Esophagus (tissue), 2 donors: ENCODE data around the gene ZNFX1. TPM values are rescaled to one million over a fixed set of nuclear protein-coding genes. Genes with fewer than 3 reads are reported as not detected.
"Not testable (repeated sequence)": the region's sequence is repeated elsewhere in the genome, so short reads cannot be mapped to it uniquely, and the experiment has no call there.

Experiments
- H3K27ac ChIP-seq, 2 donors: one replicate each; pipeline ENCODE4 v1.5.1; 2013; ENCODE audit warnings: low read depth in 2 of 2, mild to moderate bottlenecking in 2 of 2, inconsistent platforms in 1 of 2, low read length in 1 of 2, moderate library complexity in 1 of 2
- H3K27me3 ChIP-seq, 2 donors: one replicate each; pipeline ENCODE4 v1.6.1; 2013; ENCODE audit warnings: low read length in 2 of 2, control low read depth in 1 of 2, mild to moderate bottlenecking in 1 of 2; ENCODE audit not compliant: insufficient read depth in 2 of 2, control insufficient read depth in 1 of 2
- H3K36me3 ChIP-seq, 2 donors: one replicate each; pipeline ENCODE4 v1.6.1; 2013; ENCODE audit warnings: low read length in 1 of 2; ENCODE audit not compliant: control insufficient read depth in 2 of 2, insufficient read depth in 2 of 2
- H3K4me1 ChIP-seq, 2 donors: one replicate each; pipeline ENCODE4 v1.6.1; 2013; ENCODE audit warnings: low read length in 1 of 2; ENCODE audit not compliant: control insufficient read depth in 2 of 2, insufficient read depth in 2 of 2
- H3K4me3 ChIP-seq, 2 donors: one replicate each; pipeline ENCODE4 v1.5.1; 2013; ENCODE audit warnings: low read length in 2 of 2, mild to moderate bottlenecking in 2 of 2, low read depth in 1 of 2, moderate library complexity in 1 of 2
- H3K9me3 ChIP-seq, 2 donors: one replicate each; pipeline ENCODE4 v1.6.1; 2013; ENCODE audit warnings: mild to moderate bottlenecking in 2 of 2, low read depth in 1 of 2, low read length in 1 of 2, moderate library complexity in 1 of 2; ENCODE audit not compliant: control insufficient read depth in 2 of 2, insufficient read depth in 1 of 2
- WGBS, 2 donors: extraction: QIAGEN DNeasy Blood & Tissue Kit; methylation state at CpG; one replicate each; pipeline ENCODE4 v1.1.7; 2013; 5-methylcytosine and 5-hydroxymethylcytosine counted together
- polyA plus RNA-seq, 2 donors: library from polyadenylated mRNA; stranded (reverse); fragments of 200-250 nt; gene quantifications; one replicate each; pipeline ENCODE4 v1.2.3, GENCODE V29; 2013
- donor health status: healthy with polysubstance abuse.
- donor health status: Bipolar disorder and iron deficiency.

Gene ZNFX1
- polyA plus RNA-seq, 2 donors, result 4.4 to 5.2 TPM

- Histone ChIP-seq H3K4me1 (no peaks in the 10 kb centered on the region), H3K4me3 (no peak overlapping the region), H3K36me3 (peaks cover 11 to 38% of the 10 kb centered on the region in 2 donors), H3K27ac (no peak overlapping the region), H3K9me3 (no peaks in the 10 kb centered on the region), H3K27me3 (no peaks in the 10 kb centered on the region)
- 90 to 95% methylated on average over 7 of the region's 7 CpGs for WGBS, 2 donors
These were observed 52.0 kb downstream of the ZNFX1 start for GRCh38 chr20:49225896-49226295.

- no peaks in the 10 kb centered on the region for H3K27me3 ChIP-seq
- peaks cover 6% of the 10 kb centered on the region in 2 donors for H3K4me1 ChIP-seq
- peak overlapping the region; percentile 69 to 97 for H3K4me3 ChIP-seq
- 63 to 66% methylated on average over 28 of the region's 28 CpGs for WGBS, 2 donors
- peak overlapping the region; percentile 86 to 97 for H3K27ac ChIP-seq
- no peaks in the 10 kb centered on the region for H3K9me3 ChIP-seq
- H3K36me3 ChIP-seq, result peaks cover 0 to 16% of the 10 kb centered on the region in 2 donors
These were observed 57.7 kb downstream of the ZNFX1 start for GRCh38 chr20:49219924-49220831.

- H3K4me1 ChIP-seq, result peaks cover 6% of the 10 kb centered on the region in 2 donors
- peak within 1 kb of the TSS; percentile 69 to 97 for H3K4me3 ChIP-seq
- H3K9me3 ChIP-seq, result no peaks in the 10 kb centered on the region
- H3K27ac ChIP-seq, result peak within 1 kb of the TSS; percentile 86 to 97
- H3K27me3 ChIP-seq, result no peaks in the 10 kb centered on the region
- 0% methylated on average over 46 of the region's 46 CpGs for WGBS, 2 donors
- peaks cover 0 to 10% of the 10 kb centered on the region in 2 donors for H3K36me3 ChIP-seq
These were observed 58.5 kb downstream of the ZNFX1 start, which contains the start of gene DDX27 for GRCh38 chr20:49219091-49219923. TSS of gene DDX27 (plus strand) at chr20:49219416. CDS start at chr20:49219449, 33 bp downstream.

GRCh38 chr20:49218739-49219090, 59.1 kb downstream of the ZNFX1 start:
- H3K27ac ChIP-seq, result peak overlapping the region; percentile 33 to 73
- WGBS, 2 donors, result 56 to 61% methylated on average over 13 of the region's 13 CpGs
- not testable (repeated sequence) for H3K4me3 ChIP-seq, H3K27me3 ChIP-seq, H3K9me3 ChIP-seq, H3K36me3 ChIP-seq, H3K4me1 ChIP-seq

GRCh38 chr20:49216991-49217578, 60.8 kb downstream of the ZNFX1 start:
- H3K27me3 ChIP-seq, result no peaks in the 10 kb centered on the region
- no peaks in the 10 kb centered on the region for H3K9me3 ChIP-seq
- 17 to 18% methylated on average over 11 of the region's 11 CpGs for WGBS, 2 donors
- no peak overlapping the region for H3K4me3 ChIP-seq
- H3K27ac ChIP-seq, result peak overlapping the region in 1 of 2 donors; percentile 0
- H3K36me3 ChIP-seq, result peaks cover 0 to 2% of the 10 kb centered on the region in 2 donors
- H3K4me1 ChIP-seq, result peaks cover 6% of the 10 kb centered on the region in 2 donors

- 88 to 91% methylated on average over 3 of the region's 3 CpGs for WGBS, 2 donors
- Histone ChIP-seq H3K9me3 (no peaks in the 10 kb centered on the region), H3K4me1 (peaks cover 2 to 3% of the 10 kb centered on the region in 2 donors), H3K4me3 (no peak overlapping the region), H3K36me3 (no peaks in the 10 kb centered on the region), H3K27me3 (no peaks in the 10 kb centered on the region), H3K27ac (no peak overlapping the region)
These were observed 62.6 kb downstream of the ZNFX1 start for GRCh38 chr20:49215232-49215631.

GRCh38 chr20:49214571-49214970, 63.3 kb downstream of the ZNFX1 start:
- Histone ChIP-seq H3K36me3 (no peaks in the 10 kb centered on the region), H3K27ac (no peak overlapping the region), H3K4me3 (no peak overlapping the region), H3K27me3 (no peaks in the 10 kb centered on the region), H3K9me3 (no peaks in the 10 kb centered on the region), H3K4me1 (no peaks in the 10 kb centered on the region)

- 32 to 41% methylated on average over 1 of the region's 1 CpG for WGBS, 2 donors
- H3K9me3 ChIP-seq, result no peaks in the 10 kb centered on the region
- no peak overlapping the region for H3K4me3 ChIP-seq
- no peaks in the 10 kb centered on the region for H3K36me3 ChIP-seq
- H3K4me1 ChIP-seq, result no peaks in the 10 kb centered on the region
- H3K27ac ChIP-seq, result no peak overlapping the region
- H3K27me3 ChIP-seq, result no peaks in the 10 kb centered on the region
These were observed 67.1 kb downstream of the ZNFX1 start for GRCh38 chr20:49210757-49211110.

GRCh38 chr20:49210101-49210756, 67.6 kb downstream of the ZNFX1 start:
- WGBS, 2 donors, result 59 to 87% methylated on average over 1 of the region's 1 CpG
- Histone ChIP-seq H3K4me1 (no peaks in the 10 kb centered on the region), H3K36me3 (no peaks in the 10 kb centered on the region), H3K9me3 (no peaks in the 10 kb centered on the region), H3K4me3 (no peak overlapping the region), H3K27me3 (no peaks in the 10 kb centered on the region), H3K27ac (no peak overlapping the region)
